GM12873 (cell line): ENCODE data around the gene OR13C3.

Experiments
- TF ChIP-seq, protein P1 (sequence below): IDR thresholded peaks from 2 replicates; pipeline ENCODE4 v1.5.1; 2012; ENCODE audit warnings: low read depth, mild to moderate bottlenecking, moderate library complexity, low read length, control low read depth; ENCODE audit not compliant: insufficient read depth; ENCODE audit errors: missing control alignments

Gene OR13C3

DNA sequence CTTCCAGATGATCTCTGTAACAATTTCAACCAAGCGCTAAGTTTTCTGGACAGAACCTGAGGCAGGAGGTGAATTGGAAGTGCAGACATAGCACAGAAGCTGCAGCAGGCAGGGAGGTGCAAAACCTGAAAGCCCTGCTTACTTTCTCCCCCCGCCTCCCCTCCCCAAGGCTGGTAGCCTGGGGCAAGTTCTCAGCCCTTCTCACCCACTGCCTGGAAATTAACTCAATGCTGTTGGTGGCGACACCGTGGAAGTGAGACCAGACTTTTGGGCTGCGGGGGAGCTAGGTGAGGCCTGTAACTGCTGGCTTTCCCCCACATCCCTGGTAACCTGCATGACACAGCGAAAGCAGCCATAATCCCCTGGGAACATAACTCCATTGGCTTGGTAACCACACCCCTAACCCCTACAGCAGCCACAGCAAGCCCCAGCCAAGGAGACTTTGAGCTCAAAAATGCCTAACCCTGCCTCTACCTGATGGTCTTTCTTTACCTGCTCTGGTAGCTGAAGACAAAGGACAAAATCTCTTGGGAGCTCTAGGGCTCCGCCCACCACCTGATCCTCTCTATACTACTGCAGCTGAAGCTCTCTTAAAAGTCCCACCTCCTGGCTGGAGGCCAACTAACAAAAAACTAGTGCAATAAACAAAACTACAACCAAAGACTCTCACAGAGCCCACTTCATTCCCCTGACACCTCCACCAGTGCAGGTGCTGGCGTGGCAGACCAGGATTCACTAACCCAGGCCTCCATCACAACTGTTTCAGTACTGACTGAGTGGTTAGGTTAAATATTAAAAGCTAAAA, 20.4 kb upstream of the OR13C3 start:
- TF ChIP-seq, protein P1, sequence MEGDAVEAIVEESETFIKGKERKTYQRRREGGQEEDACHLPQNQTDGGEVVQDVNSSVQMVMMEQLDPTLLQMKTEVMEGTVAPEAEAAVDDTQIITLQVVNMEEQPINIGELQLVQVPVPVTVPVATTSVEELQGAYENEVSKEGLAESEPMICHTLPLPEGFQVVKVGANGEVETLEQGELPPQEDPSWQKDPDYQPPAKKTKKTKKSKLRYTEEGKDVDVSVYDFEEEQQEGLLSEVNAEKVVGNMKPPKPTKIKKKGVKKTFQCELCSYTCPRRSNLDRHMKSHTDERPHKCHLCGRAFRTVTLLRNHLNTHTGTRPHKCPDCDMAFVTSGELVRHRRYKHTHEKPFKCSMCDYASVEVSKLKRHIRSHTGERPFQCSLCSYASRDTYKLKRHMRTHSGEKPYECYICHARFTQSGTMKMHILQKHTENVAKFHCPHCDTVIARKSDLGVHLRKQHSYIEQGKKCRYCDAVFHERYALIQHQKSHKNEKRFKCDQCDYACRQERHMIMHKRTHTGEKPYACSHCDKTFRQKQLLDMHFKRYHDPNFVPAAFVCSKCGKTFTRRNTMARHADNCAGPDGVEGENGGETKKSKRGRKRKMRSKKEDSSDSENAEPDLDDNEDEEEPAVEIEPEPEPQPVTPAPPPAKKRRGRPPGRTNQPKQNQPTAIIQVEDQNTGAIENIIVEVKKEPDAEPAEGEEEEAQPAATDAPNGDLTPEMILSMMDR = no peak

DNA sequence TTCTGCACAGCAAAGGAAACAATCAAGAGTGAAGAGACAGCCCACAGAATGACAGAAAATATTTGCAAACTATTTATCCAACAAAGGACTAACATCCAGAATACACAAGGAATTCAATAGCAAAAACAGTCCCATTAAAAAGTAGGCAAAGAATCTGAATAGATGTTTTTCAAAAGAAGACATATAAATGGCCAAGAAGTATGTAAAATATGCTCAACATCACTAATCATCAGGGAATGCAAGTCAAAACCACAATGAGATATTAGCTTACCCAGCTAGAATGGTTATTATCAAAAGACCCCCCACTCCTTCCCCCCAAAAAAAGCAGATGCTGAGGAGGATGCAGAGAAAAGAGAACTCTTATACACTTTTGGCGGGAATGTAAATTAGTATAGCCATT, 18.9 kb upstream of the OR13C3 start:
- TF ChIP-seq, protein P1 = no peak

DNA sequence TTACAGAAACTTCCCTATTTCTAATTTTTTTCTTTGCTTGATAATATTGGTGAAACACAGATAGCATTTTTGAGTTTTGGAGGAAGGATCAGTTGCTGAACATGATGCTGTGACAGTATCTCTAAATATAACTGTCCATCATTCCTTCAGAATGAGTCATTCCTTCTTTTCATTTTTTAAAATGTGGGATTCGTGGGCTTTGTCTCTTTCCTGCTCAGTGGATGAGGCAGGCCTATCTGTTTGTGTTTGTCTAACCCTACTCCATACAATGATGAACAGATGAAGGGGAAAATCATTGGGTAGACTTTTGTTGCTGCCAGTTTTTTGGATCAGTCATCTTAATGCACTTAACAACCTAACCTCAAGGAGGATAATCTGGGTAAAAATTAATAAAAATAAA, 16.6 kb upstream of the OR13C3 start:
- TF ChIP-seq, protein P1 = no peak

DNA sequence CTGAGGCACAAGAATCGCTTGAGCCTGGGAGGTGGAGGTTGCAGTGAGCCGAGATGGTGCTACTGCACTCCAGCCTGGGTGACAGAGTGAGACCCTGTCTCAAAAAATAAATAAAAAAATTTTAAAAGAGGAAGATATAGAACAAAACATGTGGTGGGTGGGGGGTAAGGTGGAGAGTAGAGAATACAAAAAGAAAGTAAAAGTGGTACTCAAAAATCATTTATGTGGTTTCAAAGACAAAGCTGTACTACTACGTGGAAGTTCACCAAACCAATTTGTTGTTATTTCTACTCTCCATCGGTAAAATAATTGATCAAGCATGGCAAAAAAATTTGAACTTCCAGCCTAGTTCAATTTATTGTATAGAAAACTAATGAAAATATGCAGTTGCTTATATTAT, 8.0 kb upstream of the OR13C3 start:
- TF ChIP-seq, protein P1 = no peak

DNA sequence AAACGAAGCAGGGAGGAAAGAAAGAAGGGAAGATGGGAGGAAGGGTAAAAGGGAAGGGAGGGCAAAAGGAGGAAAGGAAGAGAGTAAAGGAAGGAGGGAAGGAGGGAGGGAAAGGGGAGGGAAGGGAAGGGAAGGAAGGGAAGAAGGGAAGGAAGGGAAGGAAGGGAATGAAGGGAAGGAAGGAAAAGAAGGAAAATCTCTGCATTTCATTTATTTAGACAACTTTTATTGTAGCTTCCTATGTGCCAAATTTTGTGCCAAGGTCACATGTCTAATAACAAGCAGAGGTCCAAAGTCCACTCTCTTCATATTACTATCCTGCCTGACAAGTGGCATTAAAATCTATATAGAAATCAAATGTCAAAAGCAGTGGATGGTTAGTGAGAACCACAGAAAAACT, 2.6 kb upstream of the OR13C3 start:
- TF ChIP-seq, protein P1 = no peak

DNA sequence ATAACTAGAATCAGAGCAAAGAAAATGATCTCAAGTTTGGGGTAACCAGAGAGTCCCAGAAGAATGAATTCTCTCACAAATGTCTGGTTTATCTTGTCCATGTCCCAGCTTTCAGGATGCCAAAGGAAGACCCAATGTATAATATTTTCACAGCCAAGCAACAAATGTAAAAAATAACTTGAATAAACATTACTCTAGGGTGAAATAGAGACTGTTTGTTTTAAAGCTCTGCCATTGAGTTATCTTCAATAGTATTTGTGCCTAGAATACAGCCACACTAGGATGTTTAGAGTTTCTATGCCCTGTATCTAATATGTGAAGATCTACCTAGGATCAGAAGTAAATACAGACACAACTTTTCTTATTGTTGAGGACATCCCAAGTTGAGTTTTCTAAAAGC, 9.5 kb downstream of the OR13C3 start, which contains the start of gene OR13C4:
TSS of gene OR13C4 (minus strand) at position 101 of the 400 bp plus-strand sequence. CDS start at position 101, 0 bp downstream.
- TF ChIP-seq, protein P1 = no peak

DNA sequence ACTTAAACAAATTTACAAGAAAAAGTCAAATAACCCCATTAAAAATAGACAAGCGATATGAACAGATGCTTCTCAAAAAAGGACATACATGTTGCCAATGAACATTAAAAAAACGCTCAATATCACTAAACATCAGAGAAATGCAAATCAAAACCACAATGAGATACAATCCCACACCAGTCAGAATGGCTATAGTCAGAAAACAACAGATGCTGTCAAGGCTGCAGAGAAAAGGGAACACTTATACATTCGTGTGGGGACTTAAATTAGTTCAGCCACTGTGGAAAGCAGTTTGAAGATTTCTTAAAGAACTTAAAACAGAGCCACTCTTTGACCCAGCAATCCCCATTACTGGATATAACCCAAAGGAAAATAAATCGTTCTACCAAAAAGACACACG, 21.8 kb downstream of the OR13C3 start:
- TF ChIP-seq, protein P1 = no peak
